Kidney (tissue), 14 donors: ENCODE measurements around the gene LILRB4. TPM values are rescaled to one million over a fixed set of nuclear protein-coding genes. Genes with fewer than 3 reads are reported as not detected.

ENCODE experiments used
- DNase-seq, 5 donors: peaks; one replicate each; pipeline ENCODE4 v3.0.0-alpha.2; 2013 to 2020
- FAIRE-seq: peaks from 2 replicates; lab custom pipeline; 2012; peaks lifted over from hg19 to GRCh38; lab: Jason Lieb, UNC
- H3K27ac ChIP-seq, 2 donors: one replicate each; pipeline ENCODE4 v1.7.0; 2013; ENCODE audit warnings: low read depth in 2 of 2, low read length in 2 of 2, inconsistent platforms in 1 of 2
- H3K27me3 ChIP-seq: one replicate; pipeline ENCODE4 v1.7.1; 2013; ENCODE audit warnings: low read length, inconsistent platforms; ENCODE audit not compliant: control insufficient read depth, insufficient read depth
- H3K36me3 ChIP-seq, 3 donors: one replicate each; pipeline versions ENCODE4 v1.7.0 to v1.7.1; 2013; ENCODE audit warnings: low read length in 3 of 3, control low read depth in 1 of 3, inconsistent platforms in 1 of 3; ENCODE audit not compliant: insufficient read depth in 3 of 3, control insufficient read depth in 2 of 3
- H3K4me1 ChIP-seq, 3 donors: one replicate each; pipeline versions ENCODE4 v1.7.0 to v1.7.1; 2013; ENCODE audit warnings: low read length in 3 of 3, inconsistent platforms in 1 of 3, low read depth in 1 of 3; ENCODE audit not compliant: control insufficient read depth in 2 of 3, insufficient read depth in 2 of 3
- H3K4me3 ChIP-seq, 3 donors: one replicate each; pipeline versions ENCODE4 v1.7.0 to v1.8.1; 2013; ENCODE audit warnings: low read length in 3 of 3, control low read depth in 1 of 3, inconsistent platforms in 1 of 3
- H3K9ac ChIP-seq, 3 donors: one replicate each; pipeline versions ENCODE4 v1.7.0 to v1.7.1; 2013; ENCODE audit warnings: low read length in 3 of 3, control low read depth in 1 of 3, inconsistent platforms in 1 of 3
- H3K9me3 ChIP-seq, 3 donors: one replicate each; pipeline versions ENCODE4 v1.7.0 to v1.7.1; 2013; ENCODE audit warnings: low read length in 3 of 3, control low read depth in 1 of 3, inconsistent platforms in 1 of 3; ENCODE audit not compliant: control insufficient read depth in 2 of 3, insufficient read depth in 1 of 3
- intact Hi-C: fragments of 100-400 bp; cut with DNase I; formaldehyde crosslinking; loops from one replicate; pipeline ENCODE4 v1.11.1; 2022
- polyA plus RNA-seq: library from polyadenylated mRNA; stranded (reverse); fragments of 350-450 nt; fragmentation: Illumina TruSeq; extraction: RNeasy Lipid Tissue Mini Kit (QIAGEN cat#74804); gene quantifications from one replicate; pipeline ENCODE4 v1.2.3, GENCODE V29; 2014; ENCODE audit warnings: low read depth, low replicate concordance; ENCODE audit not compliant: insufficient read depth
- total RNA-seq: library from RNA; stranded (reverse); fragmentation: NEBNext Ultra II Directional; extraction: Animal tissue kit (Norgen Biotek cat#: 25700); gene quantifications from one replicate; pipeline ENCODE4 v1.2.1, GENCODE V29; 2021
- TF ChIP-seq, protein P1 (sequence below): IDR thresholded peaks from 3 replicates; pipeline ENCODE4 v1.5.1; 2012; ENCODE audit warnings: mild to moderate bottlenecking, moderate library complexity, borderline replicate concordance; ENCODE audit not compliant: insufficient read depth; ENCODE audit errors: extremely low read depth
- donor health status: control.
- donor health status: control.
- donor health status: control.
- donor health status: control.
- donor health status: control.
- donor health status: DM: yes; HTN: yes; CAD: no.
- donor health status: Normal renal cell carcinoma (clear cell type).

The LILRB4 gene
- total and polyA plus RNA-seq, 2 donors from 2014 or later, result 1.8 to 9.9 TPM

- FAIRE-seq, result no peak
- Histone ChIP-seq H3K36me3 (no peaks in the 10 kb centered on the region), H3K9ac (no peak overlapping the region), H3K4me1 (no peaks in the 10 kb centered on the region), H3K4me3 (no peak overlapping the region), H3K27me3 (no peaks in the 10 kb centered on the region), H3K9me3 (no peaks in the 10 kb centered on the region), H3K27ac (no peak overlapping the region)
- intact Hi-C loops, result no loop called here
- DNase-seq, result no peak
- TF ChIP-seq, protein P1, sequence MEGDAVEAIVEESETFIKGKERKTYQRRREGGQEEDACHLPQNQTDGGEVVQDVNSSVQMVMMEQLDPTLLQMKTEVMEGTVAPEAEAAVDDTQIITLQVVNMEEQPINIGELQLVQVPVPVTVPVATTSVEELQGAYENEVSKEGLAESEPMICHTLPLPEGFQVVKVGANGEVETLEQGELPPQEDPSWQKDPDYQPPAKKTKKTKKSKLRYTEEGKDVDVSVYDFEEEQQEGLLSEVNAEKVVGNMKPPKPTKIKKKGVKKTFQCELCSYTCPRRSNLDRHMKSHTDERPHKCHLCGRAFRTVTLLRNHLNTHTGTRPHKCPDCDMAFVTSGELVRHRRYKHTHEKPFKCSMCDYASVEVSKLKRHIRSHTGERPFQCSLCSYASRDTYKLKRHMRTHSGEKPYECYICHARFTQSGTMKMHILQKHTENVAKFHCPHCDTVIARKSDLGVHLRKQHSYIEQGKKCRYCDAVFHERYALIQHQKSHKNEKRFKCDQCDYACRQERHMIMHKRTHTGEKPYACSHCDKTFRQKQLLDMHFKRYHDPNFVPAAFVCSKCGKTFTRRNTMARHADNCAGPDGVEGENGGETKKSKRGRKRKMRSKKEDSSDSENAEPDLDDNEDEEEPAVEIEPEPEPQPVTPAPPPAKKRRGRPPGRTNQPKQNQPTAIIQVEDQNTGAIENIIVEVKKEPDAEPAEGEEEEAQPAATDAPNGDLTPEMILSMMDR, result no peak
Measured at GRCh38 chr19:54691582-54692297, 29.0 kb downstream of the LILRB4 start.

- no peak for DNase-seq
- H3K9me3 ChIP-seq, result no peaks in the 10 kb centered on the region
- no peak overlapping the region for H3K9ac ChIP-seq
- H3K27ac ChIP-seq, result no peak overlapping the region
- H3K4me1 ChIP-seq, result no peaks in the 10 kb centered on the region
- H3K4me3 ChIP-seq, result no peak overlapping the region
- TF ChIP-seq, protein P1, result no peak
- no peak for FAIRE-seq
- H3K27me3 ChIP-seq, result no peaks in the 10 kb centered on the region
- no peaks in the 10 kb centered on the region for H3K36me3 ChIP-seq
- intact Hi-C loops, result no loop called here
Measured at GRCh38 chr19:54692298-54692615, 29.5 kb downstream of the LILRB4 start.

- Histone ChIP-seq H3K4me3 (no peak overlapping the region), H3K36me3 (no peaks in the 10 kb centered on the region), H3K27ac (no peak overlapping the region), H3K9ac (no peak overlapping the region), H3K27me3 (no peaks in the 10 kb centered on the region), H3K4me1 (no peaks in the 10 kb centered on the region), H3K9me3 (no peaks in the 10 kb centered on the region)
- intact Hi-C loops, result no loop called here
- DNase-seq (no peak), FAIRE-seq (no peak)
- TF ChIP-seq, protein P1, result no peak
Measured at GRCh38 chr19:54694648-54695047, 31.9 kb downstream of the LILRB4 start.

GRCh38 chr19:54696117-54696548 lies 33.3 kb downstream of the LILRB4 start:
- H3K9ac ChIP-seq, result no peak overlapping the region
- TF ChIP-seq, protein P1, result no peak
- FAIRE-seq, result no peak
- intact Hi-C loops, result no loop called here
- no peaks in the 10 kb centered on the region for H3K4me1 ChIP-seq
- H3K27me3 ChIP-seq, result no peaks in the 10 kb centered on the region
- H3K27ac ChIP-seq, result no peak overlapping the region
- H3K9me3 ChIP-seq, result no peaks in the 10 kb centered on the region
- no peaks in the 10 kb centered on the region for H3K36me3 ChIP-seq
- DNase-seq, result no peak
- H3K4me3 ChIP-seq, result no peak overlapping the region
